Ishikawa (cell line): ENCODE measurements around the gene FAAP20.

ENCODE experiments used
- CEBPB ChIP-seq: IDR thresholded peaks from 2 replicates; pipeline ENCODE4 v1.6.1; 2012
- CREB1 ChIP-seq: IDR thresholded peaks from 2 replicates; pipeline ENCODE4 v1.6.1; 2012; ENCODE audit warnings: low read depth
- EGR1 ChIP-seq: IDR thresholded peaks from 2 replicates; pipeline ENCODE4 v1.6.1; 2012
- EP300 ChIP-seq: IDR thresholded peaks from 2 replicates; pipeline ENCODE4 v1.6.1; 2012; ENCODE audit warnings: borderline replicate concordance
- FOXM1 ChIP-seq: IDR thresholded peaks from 2 replicates; pipeline ENCODE4 v1.6.1; 2012; ENCODE audit warnings: low read depth, borderline replicate concordance
- NFIC ChIP-seq: IDR thresholded peaks from 2 replicates; pipeline ENCODE4 v1.6.1; 2012
- RAD21 ChIP-seq: IDR thresholded peaks from 2 replicates; pipeline ENCODE4 v1.6.1; 2012; ENCODE audit warnings: low read depth
- TAF1 ChIP-seq: IDR thresholded peaks from 2 replicates; pipeline ENCODE4 v1.6.1; 2012; ENCODE audit warnings: low read depth, mild to moderate bottlenecking
- TCF12 ChIP-seq: IDR thresholded peaks from 2 replicates; pipeline ENCODE4 v1.6.1; 2012; ENCODE audit warnings: low read depth
- TEAD4 ChIP-seq: IDR thresholded peaks from 2 replicates; pipeline ENCODE4 v1.6.1; 2012
- YY1 ChIP-seq: IDR thresholded peaks from 2 replicates; pipeline ENCODE4 v1.6.1; 2012; ENCODE audit warnings: low read depth
- ZBTB7A ChIP-seq: IDR thresholded peaks from 2 replicates; pipeline ENCODE4 v1.6.1; 2012; ENCODE audit warnings: low read depth
- TF ChIP-seq, protein P1 (sequence below): IDR thresholded peaks from 2 replicates; pipeline ENCODE4 v1.6.1; 2012
- TF ChIP-seq, protein P2 (sequence below): IDR thresholded peaks from 2 replicates; pipeline ENCODE4 v1.6.1; 2012; ENCODE audit warnings: low read depth, mild to moderate bottlenecking
- TF ChIP-seq, protein P3 (sequence below): IDR thresholded peaks from 2 replicates; pipeline ENCODE4 v1.6.1; 2012

FAAP20 gene

DNA sequence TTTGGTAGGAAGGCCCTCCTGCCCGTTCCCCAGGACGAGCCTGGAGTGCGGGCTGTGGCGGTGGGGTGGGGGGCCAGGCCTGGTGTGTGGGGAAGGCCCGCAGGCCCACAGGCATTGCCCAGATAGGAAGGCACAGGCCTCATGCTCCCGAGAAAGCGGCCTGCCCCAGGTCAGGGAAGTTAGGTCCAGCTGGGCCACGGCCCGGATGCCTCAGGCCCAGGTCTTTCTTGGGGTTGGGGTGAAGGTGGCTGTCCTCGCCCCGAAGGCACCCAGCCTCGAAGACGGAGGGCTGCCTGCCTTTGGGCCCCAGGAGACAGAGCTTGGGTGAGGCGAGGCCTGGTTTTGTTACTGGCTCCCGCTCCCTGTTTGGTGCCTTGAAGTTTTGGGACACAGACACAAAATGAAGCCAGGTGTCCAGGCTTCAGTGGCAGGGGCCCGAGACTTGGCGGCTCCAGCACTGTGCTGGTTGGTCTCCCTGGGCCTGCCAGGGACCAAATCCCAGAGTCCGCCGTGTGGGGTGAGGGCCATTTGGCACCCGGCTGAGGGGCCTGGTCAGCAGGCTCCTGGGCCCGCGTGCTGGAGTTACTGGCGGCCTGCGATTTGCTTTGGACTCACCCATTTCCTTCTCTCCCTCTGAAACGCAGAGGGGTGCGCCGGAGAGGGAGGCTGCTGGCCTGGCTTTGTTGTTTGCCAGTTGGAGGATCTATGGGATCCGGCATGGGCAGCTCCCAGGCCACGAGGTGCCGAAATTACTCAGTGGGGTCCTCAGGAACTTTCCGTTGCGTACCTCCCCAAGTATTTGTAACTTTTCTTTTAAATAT, 35.5 kb upstream of the FAAP20 start:
- TF ChIP-seq TAF1 (no peak), FOXM1 (no peak), CREB1 (no peak)

DNA sequence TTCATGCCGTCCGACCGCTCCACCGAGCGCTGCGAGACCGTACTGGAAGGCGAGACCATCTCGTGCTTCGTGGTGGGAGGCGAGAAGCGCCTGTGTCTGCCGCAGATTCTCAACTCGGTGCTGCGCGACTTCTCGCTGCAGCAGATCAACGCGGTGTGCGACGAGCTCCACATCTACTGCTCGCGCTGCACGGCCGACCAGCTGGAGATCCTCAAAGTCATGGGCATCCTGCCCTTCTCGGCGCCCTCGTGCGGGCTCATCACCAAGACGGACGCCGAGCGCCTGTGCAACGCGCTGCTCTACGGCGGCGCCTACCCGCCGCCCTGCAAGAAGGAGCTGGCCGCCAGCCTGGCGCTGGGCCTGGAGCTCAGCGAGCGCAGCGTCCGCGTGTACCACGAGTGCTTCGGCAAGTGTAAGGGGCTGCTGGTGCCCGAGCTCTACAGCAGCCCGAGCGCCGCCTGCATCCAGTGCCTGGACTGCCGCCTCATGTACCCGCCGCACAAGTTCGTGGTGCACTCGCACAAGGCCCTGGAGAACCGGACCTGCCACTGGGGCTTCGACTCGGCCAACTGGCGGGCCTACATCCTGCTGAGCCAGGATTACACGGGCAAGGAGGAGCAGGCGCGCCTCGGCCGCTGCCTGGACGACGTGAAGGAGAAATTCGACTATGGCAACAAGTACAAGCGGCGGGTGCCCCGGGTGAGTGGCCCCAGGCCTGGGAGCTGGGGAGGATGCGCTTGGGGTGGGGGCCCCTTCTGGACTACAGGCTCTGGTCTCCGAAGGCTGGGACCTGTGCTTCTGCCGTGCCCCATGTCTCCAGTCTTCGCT, 34.7 kb upstream of the FAAP20 start:
- TF ChIP-seq, protein P1, sequence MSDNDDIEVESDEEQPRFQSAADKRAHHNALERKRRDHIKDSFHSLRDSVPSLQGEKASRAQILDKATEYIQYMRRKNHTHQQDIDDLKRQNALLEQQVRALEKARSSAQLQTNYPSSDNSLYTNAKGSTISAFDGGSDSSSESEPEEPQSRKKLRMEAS, result no peak
- TF ChIP-seq TCF12 (no peak), TAF1 (no peak), EGR1 (no peak), CREB1 (no peak), RAD21 (no peak), YY1 (no peak), NFIC (no peak)

GRCh38 chr1:2228694-2229036, 34.1 kb upstream of the FAAP20 start:
- TF ChIP-seq CEBPB (no peak), TEAD4 (no peak), TAF1 (no peak), RAD21 (no peak), ZBTB7A (no peak), EP300 (no peak), TCF12 (no peak), EGR1 (no peak), YY1 (no peak), FOXM1 (no peak), NFIC (no peak)
- TF ChIP-seq, protein P2, sequence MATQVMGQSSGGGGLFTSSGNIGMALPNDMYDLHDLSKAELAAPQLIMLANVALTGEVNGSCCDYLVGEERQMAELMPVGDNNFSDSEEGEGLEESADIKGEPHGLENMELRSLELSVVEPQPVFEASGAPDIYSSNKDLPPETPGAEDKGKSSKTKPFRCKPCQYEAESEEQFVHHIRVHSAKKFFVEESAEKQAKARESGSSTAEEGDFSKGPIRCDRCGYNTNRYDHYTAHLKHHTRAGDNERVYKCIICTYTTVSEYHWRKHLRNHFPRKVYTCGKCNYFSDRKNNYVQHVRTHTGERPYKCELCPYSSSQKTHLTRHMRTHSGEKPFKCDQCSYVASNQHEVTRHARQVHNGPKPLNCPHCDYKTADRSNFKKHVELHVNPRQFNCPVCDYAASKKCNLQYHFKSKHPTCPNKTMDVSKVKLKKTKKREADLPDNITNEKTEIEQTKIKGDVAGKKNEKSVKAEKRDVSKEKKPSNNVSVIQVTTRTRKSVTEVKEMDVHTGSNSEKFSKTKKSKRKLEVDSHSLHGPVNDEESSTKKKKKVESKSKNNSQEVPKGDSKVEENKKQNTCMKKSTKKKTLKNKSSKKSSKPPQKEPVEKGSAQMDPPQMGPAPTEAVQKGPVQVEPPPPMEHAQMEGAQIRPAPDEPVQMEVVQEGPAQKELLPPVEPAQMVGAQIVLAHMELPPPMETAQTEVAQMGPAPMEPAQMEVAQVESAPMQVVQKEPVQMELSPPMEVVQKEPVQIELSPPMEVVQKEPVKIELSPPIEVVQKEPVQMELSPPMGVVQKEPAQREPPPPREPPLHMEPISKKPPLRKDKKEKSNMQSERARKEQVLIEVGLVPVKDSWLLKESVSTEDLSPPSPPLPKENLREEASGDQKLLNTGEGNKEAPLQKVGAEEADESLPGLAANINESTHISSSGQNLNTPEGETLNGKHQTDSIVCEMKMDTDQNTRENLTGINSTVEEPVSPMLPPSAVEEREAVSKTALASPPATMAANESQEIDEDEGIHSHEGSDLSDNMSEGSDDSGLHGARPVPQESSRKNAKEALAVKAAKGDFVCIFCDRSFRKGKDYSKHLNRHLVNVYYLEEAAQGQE, result no peak
- TF ChIP-seq, protein P3, sequence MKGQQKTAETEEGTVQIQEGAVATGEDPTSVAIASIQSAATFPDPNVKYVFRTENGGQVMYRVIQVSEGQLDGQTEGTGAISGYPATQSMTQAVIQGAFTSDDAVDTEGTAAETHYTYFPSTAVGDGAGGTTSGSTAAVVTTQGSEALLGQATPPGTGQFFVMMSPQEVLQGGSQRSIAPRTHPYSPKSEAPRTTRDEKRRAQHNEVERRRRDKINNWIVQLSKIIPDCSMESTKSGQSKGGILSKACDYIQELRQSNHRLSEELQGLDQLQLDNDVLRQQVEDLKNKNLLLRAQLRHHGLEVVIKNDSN, result no peak
- TF ChIP-seq, protein P1, result no peak

DNA sequence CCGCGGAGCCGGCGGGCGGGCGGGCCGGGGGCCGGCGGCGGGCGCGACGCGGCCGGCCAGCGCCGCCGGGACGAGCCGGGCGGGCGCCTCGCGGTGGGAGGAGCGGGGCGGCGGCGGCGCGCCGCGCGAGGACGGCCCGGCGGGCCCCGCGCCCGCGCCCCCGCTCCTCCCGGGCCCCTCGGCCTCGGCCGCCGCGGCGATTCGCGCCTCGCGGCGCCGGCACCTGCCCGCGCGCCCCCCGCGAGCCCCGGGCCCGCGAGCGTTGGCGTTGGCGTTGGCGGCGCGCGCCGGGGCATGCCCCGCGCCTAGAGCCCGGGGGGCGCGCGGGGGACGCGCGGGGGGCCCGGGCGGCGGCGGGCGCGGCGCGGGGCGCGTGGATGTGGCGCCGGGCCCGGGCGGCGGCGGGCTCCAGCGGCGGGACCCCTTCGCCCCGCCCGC, 33.6 kb upstream of the FAAP20 start, which contains the start of gene SKI:
Gene SKI (plus strand): TSS at position 163 of the 438 bp plus-strand sequence. CDS start 448 bp downstream, outside the sequence.
- TF ChIP-seq YY1 (no peak), TAF1 (no peak), NFIC (no peak), FOXM1 (no peak), TCF12 (no peak), EP300 (no peak), CREB1 (no peak), TEAD4 (no peak), CEBPB (no peak), RAD21 (no peak), EGR1 (no peak), ZBTB7A (no peak)
- TF ChIP-seq, protein P3, result no peak
- TF ChIP-seq, protein P2, result no peak

- TF ChIP-seq, protein P1, result no peak
- TF ChIP-seq, protein P3, result no peak
- TF ChIP-seq TEAD4 (peak; percentile 60), CREB1 (no peak), FOXM1 (no peak), ZBTB7A (no peak; the same call in 1 of the 2 replicates), EP300 (no peak), NFIC (0 out of 2 replicates have a peak, but pooled peaks have one; percentile 10), CEBPB (no peak), RAD21 (no peak), EGR1 (0 out of 2 replicates have a peak, but pooled peaks have one; percentile 22), YY1 (no peak; the same call in 1 of the 2 replicates), TAF1 (peak; percentile 60; the same call in 1 of the 2 replicates), TCF12 (no peak; the same call in 1 of the 2 replicates)
- TF ChIP-seq, protein P2, result no peak
These were observed 33.0 kb upstream of the FAAP20 start for GRCh38 chr1:2227346-2228156.
